NCI-H146 treated with DMSO at 0.1 percent for 48 hours (cell line): ENCODE measurements around the gene RFX3.
"Not testable (repeated sequence)": the region's sequence is repeated elsewhere in the genome, so short reads cannot be mapped to it uniquely, and the experiment has no call there.

Experiments used
- DNase-seq: peaks from one replicate; lab custom pipeline; 2025; ENCODE audit not compliant: unreplicated experiment; lab: John Stamatoyannopoulos, UW

Gene RFX3

GRCh38 chr9:3359778-3360177, 166.0 kb downstream of the RFX3 start:
- DNase-seq, result no peak

GRCh38 chr9:3359048-3359692, 166.6 kb downstream of the RFX3 start:
- no peak for DNase-seq

DNA sequence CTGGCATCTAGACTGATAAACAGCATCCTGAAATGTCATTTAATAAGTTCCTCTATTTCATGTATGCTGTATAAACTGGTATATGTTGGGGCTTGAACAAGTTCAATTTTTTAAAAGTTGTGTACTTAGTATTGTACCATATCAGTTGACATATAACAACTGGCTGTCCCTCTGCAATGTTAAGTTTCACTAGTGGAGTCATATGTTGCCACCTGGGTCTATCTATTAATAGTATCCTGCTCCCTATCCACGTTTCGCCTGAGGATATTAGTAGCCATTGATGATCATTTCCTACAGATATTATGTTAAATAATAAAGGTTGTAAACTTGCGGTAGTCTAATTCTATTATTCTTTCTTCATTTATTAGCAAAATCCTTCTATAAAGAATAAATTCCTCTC, 177.6 kb downstream of the RFX3 start:
- DNase-seq, result no peak

- no peak for DNase-seq
Measured at GRCh38 chr9:3346549-3346948, 179.3 kb downstream of the RFX3 start.

- no peak for DNase-seq
Measured at GRCh38 chr9:3343671-3344070, 182.1 kb downstream of the RFX3 start.

GRCh38 chr9:3342159-3342777, 183.5 kb downstream of the RFX3 start:
- DNase-seq, result no peak

DNA sequence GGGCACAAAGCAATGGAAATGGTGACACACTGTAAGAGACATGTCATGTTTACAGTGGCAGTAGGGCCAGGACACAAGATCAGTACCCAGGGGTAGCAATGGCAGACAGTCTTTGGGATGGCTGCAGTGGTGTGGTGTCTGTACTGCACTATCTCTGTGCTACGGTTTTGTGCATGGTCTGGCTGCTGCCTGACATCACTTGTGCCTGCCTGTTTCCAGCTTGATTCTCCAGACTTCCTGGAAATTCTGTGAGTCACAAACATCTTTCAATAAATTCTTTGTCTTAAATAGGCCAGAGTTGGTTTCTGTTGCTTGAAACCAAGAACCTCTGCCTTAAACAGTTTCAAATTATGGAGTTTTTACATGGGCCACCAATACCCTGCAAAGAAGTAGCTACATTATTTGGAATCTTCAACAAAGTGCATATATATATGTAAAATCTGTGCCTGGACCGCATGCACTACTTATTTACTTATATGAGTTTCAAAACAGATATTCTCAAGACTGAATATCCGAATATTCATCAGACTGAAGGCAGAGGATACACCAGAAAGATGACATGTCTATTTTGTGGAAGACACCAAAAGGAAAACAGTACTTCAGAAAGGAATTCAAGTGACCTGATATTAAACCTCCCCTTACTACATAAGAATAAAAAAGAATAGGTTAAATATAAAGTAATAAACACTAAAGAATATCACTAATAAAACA, 188.1 kb downstream of the RFX3 start:
- no peak for DNase-seq

DNA sequence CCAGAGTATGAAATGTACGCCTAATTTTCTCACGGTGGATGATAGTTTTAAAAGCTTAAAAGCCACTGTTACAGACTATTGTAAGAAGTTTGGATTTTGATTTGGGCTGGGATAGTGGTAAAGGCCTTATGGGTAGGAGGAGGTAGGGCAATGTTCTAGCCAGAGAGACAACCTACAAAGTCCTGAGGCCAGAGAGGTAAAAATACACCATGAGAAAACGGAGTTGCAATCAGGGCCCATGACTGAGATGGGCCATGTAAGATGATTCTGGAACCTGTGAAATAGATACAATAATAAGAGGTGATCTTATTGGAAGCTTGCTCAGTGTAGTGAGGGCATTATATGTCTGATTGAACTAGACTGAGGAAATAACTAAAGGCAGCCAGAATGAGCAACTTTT, 188.8 kb downstream of the RFX3 start:
- no peak for DNase-seq

- no peak for DNase-seq
Measured at GRCh38 chr9:3332802-3333201, 193.0 kb downstream of the RFX3 start.

GRCh38 chr9:3331801-3332200, 194.0 kb downstream of the RFX3 start:
- DNase-seq, result no peak

DNA sequence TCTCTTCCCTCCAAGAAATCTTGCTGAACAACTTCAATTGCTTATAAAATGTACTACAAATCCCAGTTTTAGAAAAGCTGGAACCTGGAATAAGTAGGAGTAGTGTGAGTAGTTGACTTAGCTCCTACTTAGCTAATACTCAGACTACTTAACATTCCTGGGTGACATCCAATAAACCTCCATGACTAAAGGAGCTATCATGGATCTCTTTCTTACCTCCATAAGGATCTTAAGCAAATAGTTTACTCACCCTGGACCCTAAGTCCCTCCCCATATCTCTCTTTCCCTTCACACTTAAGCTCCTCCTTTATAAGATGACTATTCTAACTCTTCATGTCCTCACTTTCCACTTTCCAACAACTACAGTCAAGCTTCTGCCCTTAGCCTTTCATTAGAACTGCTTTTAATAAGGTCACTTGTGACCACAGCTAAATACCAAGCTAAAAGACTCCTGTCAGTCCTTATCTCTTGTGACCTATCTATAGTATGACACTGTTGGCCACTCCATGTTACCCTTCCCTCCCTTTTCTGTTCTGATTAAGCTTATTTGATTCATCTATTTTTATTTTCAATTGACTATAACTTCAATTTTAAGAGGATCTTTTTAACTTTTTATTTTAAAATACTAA, 194.9 kb downstream of the RFX3 start:
- DNase-seq, result no peak

- DNase-seq, result no peak
Measured at GRCh38 chr9:3329361-3329760, 196.4 kb downstream of the RFX3 start.

DNA sequence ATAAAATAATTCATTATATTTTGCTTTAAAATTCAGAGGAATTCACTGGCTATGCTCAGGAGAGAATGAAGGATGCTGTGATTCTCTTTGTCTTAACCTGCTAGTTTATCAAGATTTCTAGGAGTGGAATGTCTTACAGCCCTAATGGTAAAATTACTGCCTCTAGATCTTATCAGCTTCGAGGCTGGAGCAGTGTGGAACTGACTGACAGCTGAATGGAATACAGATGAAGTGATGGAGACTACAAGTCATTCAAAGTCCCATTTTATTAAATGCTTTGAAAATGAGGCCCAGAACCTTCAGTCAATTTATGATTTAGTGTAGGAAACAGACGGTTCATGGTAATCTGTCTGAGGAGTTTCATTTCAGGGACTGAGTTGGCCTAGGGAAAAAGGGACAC, 202.1 kb downstream of the RFX3 start:
- DNase-seq, result no peak

- no peak for DNase-seq
Measured at GRCh38 chr9:3321186-3321585, 204.6 kb downstream of the RFX3 start.

DNA sequence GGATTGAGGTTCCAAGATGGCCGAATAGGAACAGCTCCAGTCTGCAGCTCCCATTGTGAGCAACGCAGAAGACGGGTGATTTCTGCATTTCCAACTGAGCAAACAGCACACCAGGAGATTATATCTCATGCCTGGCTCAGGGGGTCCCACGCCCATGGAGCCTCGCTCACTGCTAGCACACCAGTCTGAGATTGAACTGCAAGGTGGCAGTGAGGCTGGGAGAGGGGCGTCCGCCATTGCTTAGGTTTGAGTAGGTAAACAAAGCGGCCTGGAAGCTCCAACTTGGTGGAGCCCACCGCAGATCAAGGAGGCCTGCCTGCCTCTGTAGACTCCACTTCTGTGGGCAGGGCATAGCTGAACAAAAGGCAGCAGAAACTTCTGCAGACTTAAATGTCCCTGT, 213.2 kb downstream of the RFX3 start:
- DNase-seq, result not testable (repeated sequence)

DNA sequence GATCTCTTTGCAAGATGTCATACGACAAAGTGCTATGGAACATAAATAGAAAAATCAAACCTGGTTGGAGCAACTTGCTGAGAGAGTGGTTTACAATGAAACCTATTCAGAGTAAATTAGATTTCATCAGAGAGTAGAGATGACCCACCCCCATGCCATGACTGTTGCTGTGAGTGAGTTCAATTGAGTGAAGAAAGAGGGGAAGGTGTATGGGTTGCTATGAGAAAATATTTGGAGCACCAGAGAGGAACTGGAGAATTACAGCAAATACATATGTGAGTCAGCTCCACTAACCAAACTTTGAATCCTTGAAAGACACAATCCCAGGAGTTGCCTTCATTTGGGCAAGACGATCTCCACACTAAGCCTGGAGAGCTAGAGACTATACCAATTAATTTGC, 217.2 kb downstream of the RFX3 start:
- no peak for DNase-seq

GRCh38 chr9:3304388-3304787, 221.4 kb downstream of the RFX3 start:
- DNase-seq, result not testable (repeated sequence)

DNA sequence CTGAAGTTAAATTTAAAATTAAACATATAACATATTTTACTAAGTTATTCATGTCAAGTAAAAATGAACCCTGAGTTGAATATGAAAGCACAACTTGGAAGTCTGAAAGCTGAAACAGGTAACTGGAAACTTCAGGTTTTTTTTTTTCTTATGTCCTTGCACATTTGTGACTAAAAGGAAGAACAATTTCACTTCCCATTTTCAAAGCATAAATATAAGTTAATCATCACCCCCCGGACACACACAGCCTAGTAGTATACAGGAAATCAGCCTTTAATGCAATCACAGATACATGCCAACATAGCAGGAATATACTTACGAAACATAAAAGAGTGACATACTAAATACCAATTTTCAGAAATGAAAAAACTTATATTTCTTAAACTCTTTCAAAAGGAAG, 225.9 kb downstream of the RFX3 start:
- DNase-seq, result no peak

- DNase-seq, result no peak
Measured at GRCh38 chr9:3296536-3296935, 229.3 kb downstream of the RFX3 start.

GRCh38 chr9:3292311-3292710, 233.5 kb downstream of the RFX3 start:
- DNase-seq, result no peak

DNA sequence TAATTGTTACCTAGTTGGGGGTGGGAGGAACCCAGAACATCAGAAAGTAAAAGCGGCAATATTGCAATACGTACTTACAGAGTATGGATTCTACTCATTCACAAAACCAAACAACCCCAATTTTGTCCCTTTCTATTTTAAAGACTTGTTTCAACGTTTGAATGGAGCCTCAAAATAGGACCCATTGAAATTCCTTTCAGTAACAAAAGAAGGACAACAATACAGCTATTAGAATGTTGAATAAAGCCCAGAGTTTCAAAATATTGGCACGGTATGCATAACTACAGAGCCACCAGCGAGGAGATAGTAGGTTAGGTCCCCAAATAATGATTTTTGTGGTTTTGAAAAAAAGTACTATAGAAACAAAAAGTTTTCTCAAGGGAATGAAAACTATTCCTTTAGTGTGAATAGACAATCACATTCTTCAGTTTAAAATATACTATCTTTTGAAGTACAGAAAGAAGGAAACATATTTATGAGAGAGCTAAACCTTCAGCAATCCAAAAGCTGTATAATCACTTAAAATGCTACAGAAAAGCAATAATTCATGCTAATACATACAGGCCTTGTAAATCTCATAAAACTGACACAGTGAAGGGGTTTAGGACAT, 235.5 kb downstream of the RFX3 start:
- no peak for DNase-seq

DNA sequence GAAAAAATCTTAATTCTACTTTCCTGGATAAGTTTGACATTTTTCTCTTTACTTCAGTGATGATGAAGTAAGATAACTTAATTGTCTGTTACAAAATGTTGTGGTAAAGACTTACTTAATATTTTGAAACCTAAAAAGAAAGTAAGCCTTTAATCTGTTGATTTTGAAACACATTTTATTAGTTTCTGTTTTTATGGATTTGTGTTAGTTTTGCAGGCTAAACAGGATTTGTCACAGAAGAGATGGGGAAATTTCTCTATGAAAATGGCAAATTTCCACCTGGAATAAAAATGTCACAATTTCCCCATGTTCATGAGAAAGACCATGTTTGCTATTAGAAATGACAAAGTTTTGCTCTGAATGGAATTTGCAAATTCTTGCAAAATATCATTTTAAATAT, 237.1 kb downstream of the RFX3 start:
- DNase-seq, result no peak
